Putamen (tissue), 1 donor: ENCODE measurements around the gene C1orf94.

ENCODE experiments used
- DNase-seq: peaks from one replicate; pipeline ENCODE4 v3.0.0-alpha.2; 2016; ENCODE audit warnings: low spot score

Gene C1orf94, protein sequence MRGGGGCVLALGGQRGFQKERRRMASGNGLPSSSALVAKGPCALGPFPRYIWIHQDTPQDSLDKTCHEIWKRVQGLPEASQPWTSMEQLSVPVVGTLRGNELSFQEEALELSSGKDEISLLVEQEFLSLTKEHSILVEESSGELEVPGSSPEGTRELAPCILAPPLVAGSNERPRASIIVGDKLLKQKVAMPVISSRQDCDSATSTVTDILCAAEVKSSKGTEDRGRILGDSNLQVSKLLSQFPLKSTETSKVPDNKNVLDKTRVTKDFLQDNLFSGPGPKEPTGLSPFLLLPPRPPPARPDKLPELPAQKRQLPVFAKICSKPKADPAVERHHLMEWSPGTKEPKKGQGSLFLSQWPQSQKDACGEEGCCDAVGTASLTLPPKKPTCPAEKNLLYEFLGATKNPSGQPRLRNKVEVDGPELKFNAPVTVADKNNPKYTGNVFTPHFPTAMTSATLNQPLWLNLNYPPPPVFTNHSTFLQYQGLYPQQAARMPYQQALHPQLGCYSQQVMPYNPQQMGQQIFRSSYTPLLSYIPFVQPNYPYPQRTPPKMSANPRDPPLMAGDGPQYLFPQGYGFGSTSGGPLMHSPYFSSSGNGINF

DNA sequence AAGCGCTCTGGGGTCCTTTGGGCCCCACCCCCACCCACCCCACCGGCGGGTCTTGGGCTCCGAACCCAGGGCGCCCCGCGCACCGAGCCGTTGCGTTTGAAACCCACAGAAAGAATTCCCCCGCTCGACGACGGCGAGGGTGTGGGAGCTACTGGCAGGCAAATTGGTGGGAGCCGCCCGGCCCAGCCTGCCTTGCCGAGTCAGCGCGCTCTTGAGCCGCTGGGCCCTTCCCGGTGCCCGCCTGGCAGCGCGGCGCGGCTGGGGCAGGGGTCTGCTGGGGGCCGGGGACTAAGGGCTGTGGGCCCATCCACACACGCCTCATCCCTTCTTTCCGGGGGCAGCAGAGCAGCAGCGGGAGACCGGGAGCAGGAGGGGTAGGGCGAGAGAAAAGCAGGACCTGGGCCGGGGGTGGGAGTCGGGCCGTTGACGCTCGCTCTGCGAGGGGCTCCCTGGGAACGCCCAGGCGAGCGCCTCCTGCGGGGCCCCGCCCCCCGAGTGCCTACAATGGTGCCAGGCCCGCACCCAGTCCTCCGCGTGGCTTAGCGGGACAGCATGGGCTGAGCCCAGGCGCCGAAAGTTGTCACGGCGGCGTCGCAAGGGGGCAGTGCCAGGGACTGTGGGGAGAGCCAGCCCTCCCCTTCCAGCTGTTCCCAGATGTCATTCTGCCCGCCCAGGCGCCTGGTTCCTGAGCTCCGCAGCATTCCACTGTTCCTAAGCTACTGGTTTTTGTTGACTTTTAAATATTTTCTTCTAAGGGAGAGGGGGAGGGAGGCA, at the start of gene C1orf94:
Gene C1orf94, plus strand, starts transcription at position 78 of the 774 bp plus-strand sequence. CDS start 883 bp downstream, outside the sequence.
- DNase-seq: peak; percentile 29

DNA sequence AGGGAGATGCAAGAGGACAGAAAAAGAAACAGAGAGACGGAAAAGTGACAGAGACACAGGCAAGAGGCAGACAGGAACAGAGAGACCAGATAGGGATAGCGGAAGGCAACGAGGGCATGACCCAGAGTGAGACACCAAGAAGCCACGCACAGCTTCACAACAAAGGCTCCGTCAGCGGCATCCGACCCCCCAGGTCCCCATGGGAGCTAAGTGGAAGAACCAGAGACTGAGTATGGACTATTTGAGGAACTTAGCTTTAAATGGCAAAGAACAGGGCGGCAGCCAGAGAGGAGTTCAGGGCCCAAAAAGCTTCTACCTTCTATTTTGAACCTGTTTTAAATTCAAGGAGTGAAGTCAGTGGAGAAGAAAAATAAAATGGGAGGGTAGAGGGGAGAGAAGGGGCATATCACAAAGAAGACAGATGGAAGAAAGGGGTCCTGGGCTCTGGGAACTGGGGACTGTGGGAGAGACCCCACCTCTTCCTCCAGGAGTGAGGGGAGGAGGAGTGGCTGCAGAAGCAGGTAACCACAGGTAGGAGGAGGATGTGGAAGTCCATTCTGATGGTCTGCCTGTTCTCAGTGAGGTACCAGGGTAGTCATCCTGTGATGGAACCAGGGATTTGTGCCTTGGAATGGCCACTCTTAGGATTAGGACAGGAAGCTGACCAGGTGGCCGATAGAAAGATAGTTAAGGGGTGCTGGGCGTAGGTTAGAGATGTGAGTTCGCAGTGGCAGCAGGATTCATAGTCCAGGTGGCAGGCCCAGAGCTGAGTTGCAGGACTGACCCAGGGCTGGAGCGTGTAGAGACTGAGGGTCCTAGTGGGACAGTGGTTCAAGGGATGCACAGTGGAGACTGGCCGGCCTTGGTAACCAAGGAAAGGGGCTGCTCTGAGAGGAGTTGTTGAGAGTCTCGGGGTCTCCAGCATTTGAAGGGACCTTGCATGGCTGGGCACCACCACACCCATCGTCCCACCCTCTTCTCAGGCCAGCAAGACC, 49.4 kb upstream of the C1orf94 start:
- no peak for DNase-seq

DNA sequence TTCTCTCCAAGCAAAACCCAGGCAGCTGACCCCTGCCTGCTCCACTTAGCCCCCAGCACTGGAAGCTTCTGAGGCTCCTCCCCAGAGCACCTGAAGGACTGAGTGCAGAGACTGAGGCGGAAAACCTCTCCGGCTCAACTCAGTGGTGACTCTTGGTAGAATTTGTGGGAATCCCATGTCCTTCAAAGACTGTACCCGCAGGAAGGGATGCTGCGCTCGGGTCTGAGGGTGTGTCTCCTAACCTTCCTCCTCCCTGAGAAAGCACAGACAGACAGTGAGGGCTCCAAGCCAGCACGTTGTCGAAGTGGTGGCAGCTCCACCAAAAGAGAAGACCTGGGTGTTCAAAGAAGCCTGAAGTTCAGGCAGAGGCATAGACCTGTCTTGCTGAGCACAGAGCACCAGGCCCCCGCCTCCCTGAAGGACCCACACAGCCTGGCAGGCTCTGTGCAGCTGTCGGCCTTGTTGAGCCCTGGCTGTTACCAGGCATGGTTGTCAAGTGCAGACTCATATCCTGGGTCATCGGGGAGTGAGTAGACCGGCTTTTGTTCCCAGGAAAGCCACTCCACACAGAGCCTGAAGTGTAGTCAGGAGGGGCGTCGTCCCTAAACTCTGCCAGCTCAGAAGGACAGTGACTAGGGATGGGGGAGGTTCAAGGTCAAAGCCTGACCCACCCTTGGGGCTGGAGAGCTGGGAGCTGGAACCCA, 48.4 kb upstream of the C1orf94 start:
- DNase-seq: no peak

DNA sequence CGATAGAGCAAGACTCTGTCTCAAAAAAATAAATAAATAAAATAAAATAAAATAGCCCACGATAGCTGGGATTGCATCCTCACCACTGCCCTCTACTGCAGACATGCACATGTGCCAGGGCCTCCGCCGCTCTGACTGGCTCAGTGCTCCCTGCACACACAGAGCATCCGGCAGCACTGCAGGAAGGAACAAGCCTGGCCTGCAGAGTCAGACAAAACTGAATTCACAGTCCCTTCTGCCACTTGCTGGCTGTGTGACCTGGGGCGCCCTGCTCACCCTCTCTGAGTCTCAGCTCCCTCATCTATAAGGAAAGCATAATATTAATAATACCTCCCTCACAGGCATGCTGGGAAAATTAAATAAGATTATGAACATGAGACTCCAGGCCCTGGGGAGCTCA, 47.1 kb upstream of the C1orf94 start:
- no peak for DNase-seq

DNA sequence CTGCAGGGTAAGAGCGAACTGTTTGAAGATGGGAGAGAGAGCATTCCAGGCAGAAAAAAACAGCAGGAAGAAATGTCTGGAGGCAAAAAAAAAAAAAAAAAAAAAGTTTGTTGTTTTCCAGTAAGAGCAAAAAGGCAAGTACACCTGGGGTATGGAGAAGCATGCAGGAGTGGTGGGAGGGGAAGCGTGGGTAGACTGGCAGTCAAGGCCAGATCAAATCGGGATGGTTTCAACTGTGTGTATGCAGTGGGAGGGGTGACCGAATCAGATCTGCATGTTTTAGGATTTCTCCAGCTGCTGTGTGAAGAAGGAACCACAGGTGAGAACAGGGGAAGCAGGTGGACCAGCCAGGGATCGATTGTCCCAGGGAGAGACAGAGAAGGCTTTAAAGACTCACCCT, 46.4 kb upstream of the C1orf94 start:
- no peak for DNase-seq

DNA sequence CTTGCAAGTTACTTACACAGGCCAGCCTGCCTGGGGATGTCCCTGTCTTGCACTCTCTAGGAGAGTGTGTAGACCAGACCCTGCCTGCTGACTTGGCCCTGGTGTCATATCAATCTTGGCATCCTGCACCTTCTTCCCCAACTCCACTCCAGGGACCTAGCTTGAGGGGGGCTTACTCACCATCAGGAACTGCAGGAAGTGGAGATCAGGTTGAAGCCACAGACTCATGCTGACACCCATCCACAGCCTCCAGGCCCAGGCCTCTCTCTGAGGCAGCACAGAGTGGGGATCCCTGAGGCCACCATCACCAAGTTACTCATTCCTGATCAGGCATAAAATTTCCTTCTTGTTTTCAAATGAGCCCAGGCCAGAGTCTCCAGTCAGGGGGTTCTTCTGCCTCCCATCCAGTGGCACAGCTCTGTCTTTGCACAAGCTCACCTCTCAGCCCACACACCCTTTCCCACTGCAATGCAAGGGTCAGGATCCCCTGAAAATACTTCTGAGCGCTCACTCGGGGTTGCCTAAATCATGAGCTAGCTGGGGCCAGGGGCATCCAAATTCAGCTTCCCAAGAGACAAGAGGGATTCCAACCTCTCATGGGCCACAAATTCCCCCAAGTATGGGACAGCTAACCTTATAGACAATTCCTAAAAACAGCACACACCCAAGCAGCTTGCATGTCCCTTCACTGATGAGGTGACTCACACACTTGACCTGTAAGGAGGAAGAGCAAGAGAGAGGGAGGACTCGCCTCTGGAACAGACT, 45.1 kb upstream of the C1orf94 start:
- no peak for DNase-seq

DNA sequence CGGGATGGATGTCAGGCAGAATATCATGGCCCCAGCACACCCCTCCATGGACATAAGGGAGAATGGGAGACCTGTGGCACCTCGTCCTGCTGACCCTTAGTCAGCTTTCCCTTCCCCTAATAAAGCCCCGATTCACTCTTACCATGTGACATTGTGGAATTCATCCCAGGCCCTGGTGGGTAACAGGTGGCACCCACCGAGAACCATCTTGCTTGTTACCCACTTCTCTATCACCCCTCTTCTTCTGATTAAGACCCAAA, 44.6 kb upstream of the C1orf94 start:
- no peak for DNase-seq

DNA sequence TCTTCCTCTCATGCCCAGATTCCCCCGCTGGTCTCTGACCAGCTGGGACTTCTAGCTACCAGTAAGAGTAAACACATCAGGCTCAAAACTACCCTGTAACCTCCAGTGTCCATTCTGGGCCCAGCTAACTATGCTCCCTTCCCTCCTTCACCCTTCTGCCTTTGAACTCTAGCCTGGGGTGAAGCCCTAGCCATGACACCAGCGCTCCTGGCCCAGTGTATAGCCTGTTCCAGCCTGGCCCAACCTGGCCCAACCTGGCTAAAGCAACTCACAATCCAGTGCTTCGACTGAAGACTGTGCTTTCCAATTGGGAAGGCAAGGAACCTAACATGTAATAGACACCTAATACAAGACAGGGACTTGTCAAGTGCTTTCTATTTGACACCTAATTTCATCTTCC, 39.3 kb upstream of the C1orf94 start:
- no peak for DNase-seq

DNA sequence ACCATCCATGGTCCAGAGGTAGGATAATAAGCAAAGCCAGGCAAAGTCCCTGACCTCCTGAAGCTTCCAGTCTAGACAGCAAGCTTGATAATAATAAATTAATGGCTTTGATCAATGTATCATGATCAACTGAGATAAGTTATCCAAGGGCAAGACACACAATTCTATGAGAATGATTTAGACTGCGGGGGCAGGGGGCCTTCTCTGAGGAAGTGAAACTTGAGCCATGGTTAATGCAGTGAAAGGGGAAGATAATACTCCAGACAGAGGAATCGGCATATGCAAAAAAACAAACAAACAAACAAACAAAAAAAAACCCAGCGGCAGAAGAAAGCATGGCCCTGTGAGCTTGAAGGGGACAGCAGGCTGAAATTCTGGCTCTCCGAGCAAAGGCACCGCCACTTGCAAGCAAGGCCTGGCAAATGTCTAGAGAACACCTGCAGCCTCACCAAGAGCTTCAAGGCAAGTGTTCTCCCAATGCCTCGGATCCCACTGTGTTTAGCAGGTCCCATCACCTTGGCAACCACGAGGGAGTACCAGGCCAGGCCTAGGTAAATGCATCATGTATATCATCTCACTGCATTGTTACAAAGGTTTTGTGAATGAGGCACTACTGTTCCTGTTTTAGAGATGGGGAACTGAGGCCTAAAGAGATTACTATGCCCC, 36.6 kb upstream of the C1orf94 start:
- DNase-seq: no peak

DNA sequence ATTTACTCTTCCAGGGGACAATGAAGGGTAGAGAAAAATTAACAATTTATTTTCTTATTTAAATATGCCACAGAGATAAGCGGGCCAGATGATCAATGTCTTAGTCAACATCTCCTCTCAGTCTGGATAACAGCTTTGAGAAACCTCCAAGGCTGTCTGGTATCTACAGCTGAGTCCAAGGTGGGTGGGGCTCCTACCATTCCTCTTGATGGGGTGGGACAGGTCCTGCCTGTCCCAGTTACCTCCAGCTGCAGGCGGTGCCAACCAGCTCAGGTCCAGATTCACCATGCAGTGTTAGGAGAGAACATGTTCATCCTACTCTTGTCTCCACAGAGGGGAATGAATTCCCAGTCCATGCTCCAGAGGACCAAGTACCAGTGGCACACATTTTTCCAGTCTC, 32.7 kb upstream of the C1orf94 start:
- no peak for DNase-seq

DNA sequence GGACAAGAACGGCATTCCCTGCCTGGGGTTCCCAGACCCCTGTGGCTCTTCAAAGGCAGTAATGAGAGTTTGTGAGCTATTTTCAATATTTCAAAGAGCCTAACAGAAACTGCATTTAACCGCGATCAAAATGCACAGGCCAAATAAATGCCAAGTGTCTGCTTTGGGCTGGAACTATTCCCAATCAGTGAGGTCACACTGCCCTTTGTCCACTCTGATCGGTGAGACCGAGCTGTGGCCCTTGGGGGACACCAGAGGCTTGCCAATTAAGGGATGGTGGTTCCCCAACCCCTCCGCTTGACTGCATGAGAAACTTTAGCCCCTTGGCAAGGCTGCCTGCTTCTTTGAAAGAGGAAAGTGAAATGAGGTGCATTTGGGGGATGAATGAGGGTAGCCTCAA, 31.9 kb upstream of the C1orf94 start:
- DNase-seq: peak; percentile 10

DNA sequence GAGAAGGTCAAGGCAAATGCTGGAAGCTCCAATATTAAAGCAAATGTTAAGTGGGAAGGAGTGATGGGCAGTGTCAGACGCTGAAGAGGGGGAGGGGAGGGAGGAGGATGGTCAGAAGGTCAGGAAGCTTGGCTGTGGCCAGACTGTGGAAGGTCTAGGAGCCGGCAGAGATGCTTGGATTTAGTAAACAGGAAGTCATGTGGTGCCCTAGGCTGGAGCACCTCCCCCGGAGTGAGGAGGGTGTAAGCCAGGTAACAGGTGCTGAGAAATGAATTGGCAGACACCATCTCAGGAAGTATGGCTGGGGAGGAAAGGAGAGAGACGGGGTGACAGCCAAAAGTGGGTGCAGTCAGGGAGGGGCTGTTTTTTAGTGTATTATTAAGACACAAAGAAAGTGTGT, 29.4 kb upstream of the C1orf94 start:
- no peak for DNase-seq

DNA sequence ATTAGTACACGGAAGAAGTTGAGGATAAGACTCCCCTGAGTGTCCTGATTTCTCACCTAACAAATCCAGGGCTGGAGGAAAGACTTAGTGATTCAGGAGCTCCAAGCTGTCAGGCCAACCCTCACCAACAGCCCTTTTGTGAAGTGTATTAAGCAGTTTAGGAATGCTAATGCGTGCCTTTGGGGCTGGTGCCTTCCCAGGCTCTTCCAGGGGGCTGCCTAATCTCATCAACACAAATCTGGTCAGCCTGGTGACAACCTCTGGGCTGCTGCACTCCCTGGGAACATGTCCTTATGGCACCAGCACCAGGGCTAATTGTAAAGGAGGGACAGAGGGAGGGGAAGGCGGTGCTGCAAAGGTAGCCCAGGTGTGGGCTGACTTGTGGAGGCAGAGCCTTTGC, 27.2 kb upstream of the C1orf94 start:
- no peak for DNase-seq

DNA sequence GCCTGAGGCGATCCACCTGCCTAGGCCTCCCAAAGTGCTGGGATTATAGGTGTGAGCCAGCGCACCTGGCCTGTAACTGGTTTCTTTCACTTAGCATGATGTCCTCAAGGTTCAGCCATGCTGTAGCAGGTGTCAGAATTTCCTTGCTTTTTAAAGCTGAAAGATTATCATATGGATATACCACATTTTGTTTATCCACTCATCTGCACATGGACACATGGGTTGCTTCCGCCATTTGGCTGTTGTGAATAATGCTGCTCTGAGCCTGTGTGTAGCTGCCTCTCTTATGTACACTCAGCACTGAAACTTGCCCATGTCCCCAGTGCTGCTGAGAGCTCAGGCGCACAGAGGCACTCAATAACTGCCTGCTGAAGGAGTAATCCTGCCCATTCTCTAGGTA, 23.5 kb upstream of the C1orf94 start:
- DNase-seq: no peak

DNA sequence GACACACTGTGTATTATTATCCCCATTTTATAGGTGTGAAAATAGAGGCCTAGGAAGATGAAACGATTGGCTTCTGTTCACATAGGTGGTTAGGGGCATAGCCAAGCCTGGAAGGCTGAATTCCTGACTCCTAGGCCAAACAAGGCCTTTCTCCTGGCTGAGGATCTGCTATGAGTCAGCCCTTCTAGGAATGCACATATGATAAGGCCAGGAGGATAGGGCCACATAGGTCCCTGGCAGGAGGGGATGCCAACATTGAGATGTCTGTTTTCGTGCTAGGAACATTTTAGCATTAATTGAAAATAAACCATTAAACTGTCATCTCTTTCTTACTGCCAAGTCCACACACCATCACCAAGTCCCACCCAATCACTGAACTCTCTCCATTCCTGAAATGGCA, 20.8 kb upstream of the C1orf94 start:
- no peak for DNase-seq

DNA sequence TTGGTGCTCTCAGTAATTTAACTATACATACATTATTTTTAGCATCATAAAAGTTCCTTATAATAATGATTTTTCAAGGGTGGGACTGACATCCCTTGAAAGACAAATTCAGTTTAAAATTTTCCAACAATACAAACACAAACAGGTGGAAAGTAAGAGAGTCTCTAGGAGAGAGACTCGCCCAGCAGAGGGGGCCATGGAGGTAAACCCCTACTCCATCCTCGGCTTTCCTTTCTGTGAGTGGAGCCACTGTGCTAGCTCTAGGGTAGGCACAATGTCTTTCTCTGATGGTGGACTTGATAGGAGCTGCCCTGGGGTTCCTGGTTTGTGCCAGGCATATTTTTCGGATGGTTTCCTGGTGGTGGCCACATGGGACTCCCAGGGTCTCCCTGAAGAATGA, 20.0 kb upstream of the C1orf94 start:
- no peak for DNase-seq

DNA sequence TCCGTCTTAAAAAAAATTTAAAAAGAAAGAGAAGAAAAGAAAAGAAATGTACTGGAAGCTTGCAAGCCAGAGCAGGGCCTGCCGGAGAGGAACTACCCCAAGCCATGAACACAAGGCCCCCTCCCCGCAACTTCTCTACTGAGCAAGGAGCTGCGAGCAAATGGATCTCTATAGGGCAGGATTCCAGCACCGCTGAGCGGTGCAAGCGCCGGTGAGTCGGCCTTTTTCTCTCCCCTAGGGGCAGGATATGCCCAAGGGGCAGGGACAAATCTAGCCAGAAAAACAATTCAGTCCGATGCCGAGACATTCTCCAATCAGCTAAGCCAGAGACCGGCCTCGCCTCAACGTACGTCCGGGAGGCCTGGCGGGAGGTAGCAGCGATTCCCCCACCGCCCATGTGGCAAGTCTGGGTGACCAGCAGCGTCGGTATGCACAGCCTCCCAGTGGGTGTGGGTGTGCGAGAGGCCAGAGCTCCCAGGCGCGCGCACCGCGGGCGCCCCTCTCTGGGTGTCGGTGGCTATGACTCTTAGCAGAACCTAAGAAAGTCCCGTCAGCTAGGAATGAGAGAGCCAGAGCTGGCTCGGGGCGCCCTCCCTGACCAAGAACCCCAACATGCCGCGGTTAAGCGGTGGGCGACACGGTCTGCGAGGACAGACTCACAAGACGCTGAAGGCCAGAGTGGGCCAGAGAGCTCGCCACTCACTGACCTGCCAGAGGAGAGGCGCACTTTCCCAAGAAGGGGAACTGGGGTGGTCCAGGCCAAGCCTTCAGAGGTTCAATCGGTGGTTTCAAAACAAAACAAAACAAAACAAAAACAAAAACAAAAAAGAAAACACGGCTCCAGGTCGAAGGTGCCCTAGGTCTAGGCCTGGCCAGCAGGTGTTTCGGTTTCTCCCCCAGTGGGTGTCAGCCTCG, 13.6 kb upstream of the C1orf94 start:
- DNase-seq: peak; percentile 86

DNA sequence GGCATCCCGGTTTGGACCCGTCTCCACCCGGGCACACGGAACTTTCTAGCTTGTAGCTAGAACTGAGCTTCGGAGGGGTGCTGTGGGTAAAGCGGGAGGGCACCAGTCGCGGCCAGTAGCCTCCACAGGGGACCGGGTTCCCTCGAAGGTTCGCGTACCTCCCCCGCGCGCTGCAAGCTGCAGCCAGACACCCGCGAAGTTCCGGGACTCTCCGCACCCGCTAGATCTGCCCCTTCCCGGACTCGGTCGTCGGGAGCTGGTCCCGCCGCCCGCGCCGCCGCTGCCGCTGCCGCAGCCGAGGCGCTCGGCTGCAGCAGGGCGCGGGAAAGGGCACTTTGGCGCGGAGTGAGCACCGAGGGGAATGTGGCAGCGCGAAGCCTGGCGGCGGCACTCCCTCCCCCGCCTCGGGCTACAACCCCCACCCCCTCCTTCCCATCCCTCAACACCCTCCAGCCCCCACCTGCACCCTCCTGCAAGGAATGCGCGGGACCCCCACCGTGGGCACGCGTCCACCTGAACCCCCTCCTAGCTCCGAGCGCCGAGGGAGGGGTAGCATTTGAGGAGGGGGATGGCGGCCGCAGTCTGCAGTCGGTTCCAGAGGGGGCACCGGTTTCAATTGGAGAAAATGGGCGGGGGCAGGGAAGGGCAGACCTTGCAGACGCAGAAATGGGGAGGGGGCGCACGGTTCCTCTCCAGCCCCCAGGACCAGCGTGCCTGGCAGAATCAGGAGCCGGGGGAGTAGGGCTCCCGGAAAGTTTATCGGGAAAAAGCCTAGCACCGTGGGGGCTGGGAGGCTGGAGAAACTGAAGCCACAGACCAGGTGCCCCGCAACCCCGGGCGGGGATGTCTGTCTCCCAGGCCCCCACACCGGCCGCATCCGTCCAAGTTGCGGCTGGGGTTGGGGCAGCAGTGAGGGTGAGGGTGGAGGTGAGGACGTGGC, 12.6 kb upstream of the C1orf94 start:
- DNase-seq: peak; percentile 10
